Measurements from ENCODE around the gene SRA1. TPM values are rescaled to one million over a fixed set of nuclear protein-coding genes. Genes with fewer than 3 reads are reported as not detected.

SRA1 gene
- total and polyA plus RNA-seq, 2 of the 8 experiments (the other 6 are each of a cell fraction or from before 2014, with no cell fraction given): 27.4 to 39.4 TPM

DNA sequence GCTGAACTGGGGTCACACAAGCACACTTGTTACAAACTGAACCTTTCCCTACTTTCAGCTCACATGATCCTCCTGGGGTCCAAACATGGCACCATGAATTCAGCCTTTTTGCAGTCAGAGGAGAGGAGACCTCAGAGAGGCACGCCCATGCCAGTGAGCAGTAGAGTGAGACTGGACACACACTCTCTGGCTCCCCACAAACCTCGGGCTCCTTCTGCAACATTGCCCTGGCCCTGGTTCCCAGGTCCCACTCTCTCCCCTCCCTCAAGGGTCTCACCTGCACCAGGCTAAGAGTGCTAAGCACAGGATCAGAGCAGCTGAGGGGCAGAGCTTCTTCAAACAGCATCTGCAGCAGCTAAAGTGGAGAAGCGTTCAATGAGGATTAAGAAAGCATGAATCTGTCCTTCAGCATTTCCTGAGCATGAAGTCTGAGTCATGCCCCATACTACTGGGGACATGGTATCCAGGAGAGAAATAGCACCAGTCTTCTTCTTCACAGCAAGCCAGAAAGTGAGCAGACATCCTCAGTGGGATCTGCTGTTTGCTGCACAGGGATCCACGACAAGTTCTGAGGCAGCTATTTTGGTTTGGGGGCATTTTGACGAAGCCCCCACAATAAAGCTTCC lies 34.6 kb upstream of the SRA1 start (continued):
- TF ChIP-seq, protein P1, sequence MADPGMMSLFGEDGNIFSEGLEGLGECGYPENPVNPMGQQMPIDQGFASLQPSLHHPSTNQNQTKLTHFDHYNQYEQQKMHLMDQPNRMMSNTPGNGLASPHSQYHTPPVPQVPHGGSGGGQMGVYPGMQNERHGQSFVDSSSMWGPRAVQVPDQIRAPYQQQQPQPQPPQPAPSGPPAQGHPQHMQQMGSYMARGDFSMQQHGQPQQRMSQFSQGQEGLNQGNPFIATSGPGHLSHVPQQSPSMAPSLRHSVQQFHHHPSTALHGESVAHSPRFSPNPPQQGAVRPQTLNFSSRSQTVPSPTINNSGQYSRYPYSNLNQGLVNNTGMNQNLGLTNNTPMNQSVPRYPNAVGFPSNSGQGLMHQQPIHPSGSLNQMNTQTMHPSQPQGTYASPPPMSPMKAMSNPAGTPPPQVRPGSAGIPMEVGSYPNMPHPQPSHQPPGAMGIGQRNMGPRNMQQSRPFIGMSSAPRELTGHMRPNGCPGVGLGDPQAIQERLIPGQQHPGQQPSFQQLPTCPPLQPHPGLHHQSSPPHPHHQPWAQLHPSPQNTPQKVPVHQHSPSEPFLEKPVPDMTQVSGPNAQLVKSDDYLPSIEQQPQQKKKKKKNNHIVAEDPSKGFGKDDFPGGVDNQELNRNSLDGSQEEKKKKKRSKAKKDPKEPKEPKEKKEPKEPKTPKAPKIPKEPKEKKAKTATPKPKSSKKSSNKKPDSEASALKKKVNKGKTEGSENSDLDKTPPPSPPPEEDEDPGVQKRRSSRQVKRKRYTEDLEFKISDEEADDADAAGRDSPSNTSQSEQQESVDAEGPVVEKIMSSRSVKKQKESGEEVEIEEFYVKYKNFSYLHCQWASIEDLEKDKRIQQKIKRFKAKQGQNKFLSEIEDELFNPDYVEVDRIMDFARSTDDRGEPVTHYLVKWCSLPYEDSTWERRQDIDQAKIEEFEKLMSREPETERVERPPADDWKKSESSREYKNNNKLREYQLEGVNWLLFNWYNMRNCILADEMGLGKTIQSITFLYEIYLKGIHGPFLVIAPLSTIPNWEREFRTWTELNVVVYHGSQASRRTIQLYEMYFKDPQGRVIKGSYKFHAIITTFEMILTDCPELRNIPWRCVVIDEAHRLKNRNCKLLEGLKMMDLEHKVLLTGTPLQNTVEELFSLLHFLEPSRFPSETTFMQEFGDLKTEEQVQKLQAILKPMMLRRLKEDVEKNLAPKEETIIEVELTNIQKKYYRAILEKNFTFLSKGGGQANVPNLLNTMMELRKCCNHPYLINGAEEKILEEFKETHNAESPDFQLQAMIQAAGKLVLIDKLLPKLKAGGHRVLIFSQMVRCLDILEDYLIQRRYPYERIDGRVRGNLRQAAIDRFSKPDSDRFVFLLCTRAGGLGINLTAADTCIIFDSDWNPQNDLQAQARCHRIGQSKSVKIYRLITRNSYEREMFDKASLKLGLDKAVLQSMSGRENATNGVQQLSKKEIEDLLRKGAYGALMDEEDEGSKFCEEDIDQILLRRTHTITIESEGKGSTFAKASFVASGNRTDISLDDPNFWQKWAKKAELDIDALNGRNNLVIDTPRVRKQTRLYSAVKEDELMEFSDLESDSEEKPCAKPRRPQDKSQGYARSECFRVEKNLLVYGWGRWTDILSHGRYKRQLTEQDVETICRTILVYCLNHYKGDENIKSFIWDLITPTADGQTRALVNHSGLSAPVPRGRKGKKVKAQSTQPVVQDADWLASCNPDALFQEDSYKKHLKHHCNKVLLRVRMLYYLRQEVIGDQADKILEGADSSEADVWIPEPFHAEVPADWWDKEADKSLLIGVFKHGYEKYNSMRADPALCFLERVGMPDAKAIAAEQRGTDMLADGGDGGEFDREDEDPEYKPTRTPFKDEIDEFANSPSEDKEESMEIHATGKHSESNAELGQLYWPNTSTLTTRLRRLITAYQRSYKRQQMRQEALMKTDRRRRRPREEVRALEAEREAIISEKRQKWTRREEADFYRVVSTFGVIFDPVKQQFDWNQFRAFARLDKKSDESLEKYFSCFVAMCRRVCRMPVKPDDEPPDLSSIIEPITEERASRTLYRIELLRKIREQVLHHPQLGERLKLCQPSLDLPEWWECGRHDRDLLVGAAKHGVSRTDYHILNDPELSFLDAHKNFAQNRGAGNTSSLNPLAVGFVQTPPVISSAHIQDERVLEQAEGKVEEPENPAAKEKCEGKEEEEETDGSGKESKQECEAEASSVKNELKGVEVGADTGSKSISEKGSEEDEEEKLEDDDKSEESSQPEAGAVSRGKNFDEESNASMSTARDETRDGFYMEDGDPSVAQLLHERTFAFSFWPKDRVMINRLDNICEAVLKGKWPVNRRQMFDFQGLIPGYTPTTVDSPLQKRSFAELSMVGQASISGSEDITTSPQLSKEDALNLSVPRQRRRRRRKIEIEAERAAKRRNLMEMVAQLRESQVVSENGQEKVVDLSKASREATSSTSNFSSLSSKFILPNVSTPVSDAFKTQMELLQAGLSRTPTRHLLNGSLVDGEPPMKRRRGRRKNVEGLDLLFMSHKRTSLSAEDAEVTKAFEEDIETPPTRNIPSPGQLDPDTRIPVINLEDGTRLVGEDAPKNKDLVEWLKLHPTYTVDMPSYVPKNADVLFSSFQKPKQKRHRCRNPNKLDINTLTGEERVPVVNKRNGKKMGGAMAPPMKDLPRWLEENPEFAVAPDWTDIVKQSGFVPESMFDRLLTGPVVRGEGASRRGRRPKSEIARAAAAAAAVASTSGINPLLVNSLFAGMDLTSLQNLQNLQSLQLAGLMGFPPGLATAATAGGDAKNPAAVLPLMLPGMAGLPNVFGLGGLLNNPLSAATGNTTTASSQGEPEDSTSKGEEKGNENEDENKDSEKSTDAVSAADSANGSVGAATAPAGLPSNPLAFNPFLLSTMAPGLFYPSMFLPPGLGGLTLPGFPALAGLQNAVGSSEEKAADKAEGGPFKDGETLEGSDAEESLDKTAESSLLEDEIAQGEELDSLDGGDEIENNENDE (IDR thresholded peaks at IDR 0.05; ENCODE audit: insufficient replicate concordance, low read length): no peak
- no peak for TF ChIP-seq RFX5 (IDR thresholded peaks at IDR 0.05; ENCODE audit: borderline replicate concordance, low read depth, low read length)
- TF ChIP-seq SIRT6 (IDR thresholded peaks at IDR 0.05; ENCODE audit: low read length): no peak
- TF ChIP-seq CHD1 (IDR thresholded peaks at IDR 0.05; ENCODE audit: low read depth, low read length): no peak
- TF ChIP-seq BACH1 (IDR thresholded peaks at IDR 0.05; ENCODE audit: low read length): no peak
- TF ChIP-seq KDM4A (IDR thresholded peaks at IDR 0.05; ENCODE audit: low read depth, low read length, severe bottlenecking): no peak
- no peak for TF ChIP-seq ASH2L (IDR thresholded peaks at IDR 0.05; ENCODE audit: low read length)
- TF ChIP-seq YY1 (IDR thresholded peaks at IDR 0.05; ENCODE audit: low read depth, low read length): no peak
- TF ChIP-seq, protein P2, sequence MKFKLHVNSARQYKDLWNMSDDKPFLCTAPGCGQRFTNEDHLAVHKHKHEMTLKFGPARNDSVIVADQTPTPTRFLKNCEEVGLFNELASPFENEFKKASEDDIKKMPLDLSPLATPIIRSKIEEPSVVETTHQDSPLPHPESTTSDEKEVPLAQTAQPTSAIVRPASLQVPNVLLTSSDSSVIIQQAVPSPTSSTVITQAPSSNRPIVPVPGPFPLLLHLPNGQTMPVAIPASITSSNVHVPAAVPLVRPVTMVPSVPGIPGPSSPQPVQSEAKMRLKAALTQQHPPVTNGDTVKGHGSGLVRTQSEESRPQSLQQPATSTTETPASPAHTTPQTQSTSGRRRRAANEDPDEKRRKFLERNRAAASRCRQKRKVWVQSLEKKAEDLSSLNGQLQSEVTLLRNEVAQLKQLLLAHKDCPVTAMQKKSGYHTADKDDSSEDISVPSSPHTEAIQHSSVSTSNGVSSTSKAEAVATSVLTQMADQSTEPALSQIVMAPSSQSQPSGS (IDR thresholded peaks at IDR 0.05; ENCODE audit: low read length): no peak

All from H1 (cell line).